HG03066 (cell line): Measurements from ENCODE around the gene WDR74.
A peak's percentile ranks its signal among the peaks of the same experiment; 100 is the strongest.
"Not testable (repeated sequence)": the region's sequence is repeated elsewhere in the genome, so short reads cannot be mapped to it uniquely, and the experiment has no call there.

Source experiments
- ATAC-seq: cut with Tn5 transposase; IDR thresholded peaks from one replicate; pipeline ENCODE4 v1.9.1; 2021; ENCODE audit warnings: low read depth; ENCODE audit not compliant: unreplicated experiment

Gene WDR74

DNA sequence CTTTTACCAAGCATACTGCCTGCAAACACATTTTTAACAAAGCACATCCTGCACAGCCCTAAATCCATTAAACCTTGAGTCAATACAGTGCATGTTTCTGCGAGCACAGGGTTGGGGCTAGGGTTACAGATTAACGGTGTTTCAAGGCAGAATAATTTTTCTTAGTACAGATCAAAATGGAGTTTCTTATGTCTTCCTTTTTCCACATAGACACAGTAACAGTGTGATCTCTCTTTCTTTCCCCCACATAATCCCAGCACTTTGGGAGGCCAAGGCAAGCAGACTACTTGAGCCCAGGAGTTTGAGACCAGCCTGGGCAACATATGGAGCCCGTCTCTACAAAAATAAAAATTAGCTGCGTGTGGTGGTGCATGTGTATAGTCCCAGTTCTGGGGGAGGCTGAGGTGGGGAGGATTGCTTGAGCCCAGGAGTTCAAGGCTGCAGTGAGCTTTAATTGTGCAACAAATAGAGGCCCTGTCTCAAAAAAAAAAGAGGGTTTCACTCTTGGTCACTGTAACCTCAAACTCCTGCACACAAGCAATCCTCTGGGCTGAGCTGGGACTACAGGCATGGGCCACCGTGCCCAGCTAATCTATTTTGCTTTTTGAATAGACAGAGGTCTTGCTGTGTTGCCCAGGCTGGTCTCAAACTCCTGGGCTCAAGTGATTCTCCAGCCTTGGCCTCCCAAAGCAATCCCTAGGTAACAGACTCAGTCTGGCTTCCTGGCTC, 21.6 kb upstream of the WDR74 start:
- no peak for ATAC-seq

GRCh38 chr11:62859281-62859703, 19.9 kb upstream of the WDR74 start:
- not testable (repeated sequence) for ATAC-seq

GRCh38 chr11:62858201-62858600, 18.8 kb upstream of the WDR74 start:
- ATAC-seq, result no peak

GRCh38 chr11:62857541-62857982, 18.2 kb upstream of the WDR74 start:
- ATAC-seq, result no peak

GRCh38 chr11:62856333-62856895, 17.0 kb upstream of the WDR74 start:
- ATAC-seq, result no peak

GRCh38 chr11:62855571-62856332, 16.4 kb upstream of the WDR74 start:
- peak; percentile 81 for ATAC-seq

GRCh38 chr11:62854825-62855570, 15.6 kb upstream of the WDR74 start:
- no peak for ATAC-seq

DNA sequence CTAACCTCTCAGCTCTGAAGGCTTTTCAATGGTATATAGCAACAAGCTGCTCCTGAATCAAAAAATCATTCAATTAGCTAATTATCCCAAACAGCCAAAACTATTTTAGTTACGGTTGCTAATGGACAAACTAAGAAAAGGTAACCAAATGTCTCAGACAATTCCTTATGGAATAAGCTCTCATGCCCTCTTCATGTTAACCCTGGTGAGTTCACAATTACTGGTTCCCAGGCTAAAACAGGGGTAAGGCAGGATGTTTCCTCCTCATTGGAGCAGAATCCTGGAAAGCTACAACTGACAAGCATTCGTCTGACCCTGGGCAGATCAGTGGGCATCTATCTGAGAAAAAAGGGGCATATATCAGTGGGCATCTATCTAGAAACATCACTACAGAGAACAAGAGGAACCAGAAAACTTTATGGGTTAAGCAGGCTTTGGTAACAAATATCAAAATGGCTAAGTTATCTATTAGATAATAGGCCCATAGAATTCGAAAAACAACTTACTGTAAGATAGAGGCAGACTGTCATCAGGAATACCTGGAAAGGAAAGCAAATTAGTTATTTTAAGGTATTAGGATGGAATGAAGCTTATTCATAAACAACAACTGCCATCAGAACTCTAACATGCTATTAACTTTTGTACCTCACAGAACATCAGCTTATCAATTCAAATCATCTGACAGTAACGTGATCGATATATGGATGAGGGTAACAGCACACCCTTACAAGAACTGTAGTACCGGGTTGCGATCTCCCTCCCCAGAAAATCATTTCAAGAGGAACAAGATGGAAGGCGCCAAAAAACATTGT, 14.8 kb upstream of the WDR74 start:
- no peak for ATAC-seq

DNA sequence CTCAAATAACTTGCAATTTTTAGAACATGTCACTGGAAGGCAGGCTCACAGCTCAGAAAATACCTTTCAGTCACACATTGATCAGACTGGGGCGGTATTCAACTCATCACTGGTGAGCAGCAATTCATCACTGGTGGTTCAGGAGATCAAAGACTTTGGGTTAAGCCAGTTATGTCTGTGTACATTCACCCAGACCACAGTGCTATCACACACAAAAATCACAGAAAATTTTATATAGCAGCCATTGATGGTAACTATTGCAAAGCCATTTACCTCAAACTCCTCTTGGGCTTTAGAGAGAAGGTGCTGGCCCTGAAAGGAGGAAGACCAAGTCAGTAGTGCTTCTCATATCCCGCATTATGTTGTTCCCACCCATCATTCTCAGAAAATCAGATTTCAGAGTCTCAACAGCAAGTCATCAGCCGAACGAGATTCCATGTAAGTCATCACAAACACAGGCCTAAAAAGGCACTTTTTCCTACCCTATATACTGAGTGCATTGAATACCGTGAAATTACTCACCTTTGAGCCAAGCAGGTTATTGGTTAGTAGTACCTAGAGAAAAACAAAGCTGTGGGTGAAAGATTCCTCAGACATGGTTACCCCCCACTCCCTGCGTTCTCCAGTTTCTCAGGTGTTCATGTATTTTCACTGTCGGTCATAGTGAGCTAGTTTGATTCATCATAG, 14.0 kb upstream of the WDR74 start:
- ATAC-seq, result no peak

DNA sequence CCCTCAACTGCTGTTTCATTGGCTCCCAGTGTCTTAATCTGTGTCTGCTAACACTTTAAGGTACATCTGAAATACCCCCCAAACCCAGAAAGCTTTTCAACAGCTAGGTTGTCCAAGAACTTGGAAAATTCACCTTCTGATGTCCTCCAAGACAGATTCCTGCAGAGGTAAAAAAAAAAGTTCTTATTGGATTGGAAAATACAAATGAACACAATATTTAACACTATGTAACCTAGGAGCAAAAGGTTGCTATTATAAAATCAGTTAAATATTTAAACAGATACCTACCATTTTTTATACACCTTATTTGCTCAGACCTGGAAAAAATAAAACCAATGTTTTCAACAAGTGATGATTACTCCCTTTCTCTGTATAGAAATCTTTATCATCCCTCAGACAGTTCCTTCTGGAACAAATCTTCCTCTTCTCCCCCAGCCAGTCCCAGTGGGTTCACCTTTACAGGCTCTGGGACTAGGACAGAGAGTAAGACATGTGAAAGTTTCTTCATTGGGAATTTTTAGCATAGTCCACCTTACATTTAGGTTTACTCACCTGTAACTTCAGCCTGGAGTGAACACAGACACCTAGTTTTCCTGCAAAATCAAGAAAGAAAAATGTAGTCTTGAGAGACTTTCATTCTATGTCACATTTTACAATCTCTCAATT, 13.3 kb upstream of the WDR74 start:
- ATAC-seq, result no peak

DNA sequence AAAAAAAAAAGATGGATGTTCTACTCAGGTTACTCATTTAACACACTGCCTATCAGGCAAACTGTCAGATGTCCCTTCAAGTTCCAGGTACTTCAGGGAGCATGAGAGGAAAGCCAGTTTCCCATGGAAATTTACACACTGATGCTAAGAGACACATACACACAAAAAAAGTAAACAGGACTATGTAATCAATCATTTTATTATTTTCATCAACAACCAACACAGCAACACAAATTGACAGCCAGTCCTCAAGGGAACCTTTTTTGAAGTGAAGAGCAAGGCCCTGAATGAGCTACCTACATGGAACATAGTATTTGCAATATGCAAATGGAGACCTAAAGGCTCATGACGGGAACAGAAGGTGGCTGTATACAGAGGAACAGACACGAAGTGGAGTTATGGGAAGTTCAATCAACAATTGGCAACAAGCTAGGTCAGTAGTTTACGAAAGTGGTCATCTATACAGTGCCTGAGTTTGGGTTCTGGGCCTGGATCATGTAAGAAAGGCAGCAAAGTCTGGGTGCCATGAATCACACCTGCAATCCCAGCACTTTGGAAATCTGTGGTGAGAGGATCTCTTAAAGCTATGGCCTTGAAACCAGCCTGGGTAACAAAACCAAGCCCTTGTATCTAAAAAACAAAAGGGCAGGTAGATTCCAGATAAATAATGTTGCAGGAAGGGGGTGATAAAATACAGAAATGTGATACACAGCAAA, 12.6 kb upstream of the WDR74 start:
- no peak for ATAC-seq

DNA sequence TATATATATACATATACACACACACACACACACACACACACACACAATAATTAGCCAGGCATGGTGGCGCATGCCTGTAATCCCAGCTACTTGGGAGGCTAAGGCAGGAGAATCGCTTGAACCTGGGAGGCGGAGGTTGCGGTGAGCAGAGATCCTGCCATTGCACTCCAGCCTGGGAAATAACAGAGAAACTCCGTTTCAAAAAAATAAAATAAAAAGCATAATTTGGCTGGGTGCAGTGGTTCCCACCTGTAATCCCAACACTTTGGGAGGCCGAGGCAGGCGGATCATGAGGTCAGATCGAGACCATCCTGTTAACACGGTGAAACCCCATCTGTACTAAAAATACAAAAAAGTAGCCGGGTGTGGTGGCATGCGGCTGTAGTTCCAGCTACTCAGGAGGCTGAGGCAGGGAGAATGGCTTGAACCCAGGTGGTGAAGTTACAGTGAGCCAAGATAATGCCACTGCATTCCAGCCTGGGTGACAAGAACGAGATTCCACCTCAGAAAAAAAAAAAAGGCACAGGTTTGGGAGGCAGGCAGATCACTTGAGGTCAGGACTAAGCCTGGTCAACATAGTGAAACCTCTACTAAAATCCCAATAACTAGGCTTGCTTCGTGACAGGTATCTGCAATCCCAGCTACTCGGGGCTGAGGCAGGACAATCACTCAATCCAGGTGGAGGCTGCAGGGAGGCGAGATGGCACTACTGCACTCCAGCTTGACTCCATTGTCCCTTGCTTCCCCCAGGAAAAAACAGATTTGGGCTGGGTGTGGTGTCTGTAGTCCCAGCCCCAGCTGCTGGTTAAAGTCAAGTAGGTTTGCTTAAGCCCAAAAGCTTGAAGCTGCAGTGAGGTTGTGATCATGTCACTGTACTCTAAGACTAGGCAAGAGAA, 11.8 kb upstream of the WDR74 start:
- ATAC-seq, result no peak

- no peak for ATAC-seq
Observed at GRCh38 chr11:62847767-62848314, 8.5 kb upstream of the WDR74 start.

GRCh38 chr11:62846177-62846576, 6.8 kb upstream of the WDR74 start:
- no peak for ATAC-seq

- no peak for ATAC-seq
Observed at GRCh38 chr11:62844154-62844553, 4.8 kb upstream of the WDR74 start.

GRCh38 chr11:62843466-62843865, 4.1 kb upstream of the WDR74 start:
- no peak for ATAC-seq

DNA sequence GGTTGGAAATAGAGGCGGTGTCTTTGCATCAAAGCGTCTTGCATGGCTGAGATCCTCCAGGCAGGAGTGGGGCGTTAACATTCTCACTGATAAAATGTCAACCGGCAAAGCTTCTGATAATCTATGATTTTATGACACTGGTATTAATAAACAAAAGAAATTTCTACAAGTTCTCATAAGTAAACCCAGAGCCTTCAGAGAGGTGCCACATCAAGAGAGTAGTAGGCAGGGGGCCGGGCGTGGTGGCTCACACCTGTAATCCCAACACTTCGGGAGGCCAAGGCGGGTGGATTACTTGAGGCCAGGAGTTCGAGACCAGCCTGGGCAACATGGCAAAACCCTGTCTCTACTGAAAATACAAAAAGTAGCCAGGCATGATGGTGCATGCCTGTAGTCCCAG, 3.5 kb upstream of the WDR74 start:
- not testable (repeated sequence) for ATAC-seq
